HG02852 (cell line): ENCODE results near the gene GRK5.

Experiments
- ATAC-seq: cut with Tn5 transposase; IDR thresholded peaks from one replicate; pipeline ENCODE4 v1.9.1; 2021; ENCODE audit warnings: mild to moderate bottlenecking, moderate library complexity; ENCODE audit not compliant: unreplicated experiment

GRK5 gene

DNA sequence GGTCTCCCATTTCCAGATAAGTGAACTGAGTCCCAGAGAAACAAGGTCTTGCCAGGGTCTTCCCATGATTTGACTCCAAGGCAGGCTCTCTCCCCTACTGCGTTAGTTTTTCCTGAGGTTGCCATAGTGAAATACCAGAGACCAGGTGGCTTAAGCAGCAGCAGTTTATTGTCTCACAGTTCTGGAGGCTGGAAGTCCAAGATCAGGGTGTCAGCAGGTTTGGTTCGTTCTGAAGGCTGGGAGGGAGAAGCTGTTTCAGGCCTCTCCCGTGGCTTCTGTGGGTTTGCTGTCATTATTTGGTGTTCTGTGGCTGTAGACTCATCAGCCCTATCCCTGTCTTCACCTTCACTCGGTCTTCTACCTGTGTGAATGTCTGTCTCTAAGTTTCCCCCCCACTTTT, 129.9 kb downstream of the GRK5 start:
- no peak for ATAC-seq

DNA sequence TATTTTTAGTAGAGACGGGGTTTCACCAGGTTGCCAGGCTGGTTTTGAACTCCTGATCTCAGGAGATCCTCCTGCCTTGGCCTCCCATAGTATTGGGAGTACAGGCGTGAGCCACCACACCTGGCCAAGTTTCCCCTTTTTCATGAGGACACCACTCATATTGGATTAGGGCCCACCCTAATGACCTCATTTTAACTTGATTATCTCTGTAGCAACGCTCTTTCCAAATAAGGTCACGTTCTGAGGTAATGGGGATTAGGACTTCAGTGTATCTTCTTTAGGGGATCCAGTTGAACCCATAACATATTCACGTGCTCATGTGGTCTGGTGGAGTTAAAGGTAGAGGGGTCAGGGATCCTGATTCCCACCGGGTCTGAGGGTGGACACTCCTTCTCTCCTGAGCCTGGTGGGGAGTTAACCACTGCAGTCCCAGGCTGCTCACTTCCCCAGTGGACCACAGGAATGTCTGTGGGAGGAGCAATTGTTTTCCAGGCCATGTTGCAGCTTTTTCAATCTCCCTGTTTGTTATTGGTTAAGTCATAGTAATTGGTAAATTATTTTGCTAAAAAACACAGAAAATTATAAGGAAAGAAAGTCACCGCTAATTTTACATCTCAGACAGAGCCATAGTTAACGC, 130.5 kb downstream of the GRK5 start:
- no peak for ATAC-seq

DNA sequence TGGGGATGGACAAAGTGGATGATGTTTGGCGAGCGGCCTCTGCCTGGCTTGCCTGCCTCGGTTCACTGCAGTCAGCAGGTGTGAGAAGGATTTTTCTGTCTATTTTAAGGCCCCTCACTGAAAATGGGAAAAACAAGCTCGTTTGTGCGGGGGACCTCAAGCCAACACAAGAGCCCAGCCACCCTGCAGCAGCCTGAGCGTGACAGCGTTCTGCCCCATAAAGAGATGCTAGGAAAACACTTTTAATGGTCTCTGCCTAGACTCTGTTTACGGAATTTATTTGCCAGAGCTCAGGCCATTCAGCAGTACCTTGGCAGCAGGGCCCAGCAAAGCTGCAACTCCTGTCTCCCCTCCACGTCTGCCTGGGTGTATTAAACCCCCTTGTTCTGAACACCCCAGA, 131.7 kb downstream of the GRK5 start:
- no peak for ATAC-seq

DNA sequence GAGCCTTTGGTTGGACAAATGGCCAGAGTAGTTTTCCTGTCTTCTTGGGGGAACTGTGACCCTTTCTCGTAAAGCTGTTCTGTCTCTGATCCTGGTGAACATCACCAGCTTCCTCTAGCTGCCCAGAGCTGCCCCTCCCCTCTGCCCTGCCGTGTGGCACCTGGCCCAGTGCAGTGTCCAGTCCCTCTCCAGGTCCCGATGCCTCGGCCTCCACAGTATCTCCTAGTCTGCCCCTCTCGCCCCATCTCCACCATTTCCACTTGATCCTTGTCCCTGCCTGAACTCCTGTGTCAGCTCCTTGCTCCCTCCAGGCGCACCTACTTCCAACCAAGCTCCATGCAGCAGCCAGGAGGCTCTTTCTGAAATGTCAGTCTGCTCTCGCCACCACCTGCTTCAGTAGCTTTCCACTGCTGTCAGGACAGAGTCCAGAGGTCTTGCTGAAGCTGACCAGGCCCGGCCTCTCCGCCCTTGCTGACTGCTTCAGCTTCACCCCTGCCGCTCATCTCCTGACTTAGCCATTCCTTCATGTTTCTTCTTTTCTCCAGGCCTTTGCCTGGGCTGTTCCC, 133.6 kb downstream of the GRK5 start:
- ATAC-seq = no peak

DNA sequence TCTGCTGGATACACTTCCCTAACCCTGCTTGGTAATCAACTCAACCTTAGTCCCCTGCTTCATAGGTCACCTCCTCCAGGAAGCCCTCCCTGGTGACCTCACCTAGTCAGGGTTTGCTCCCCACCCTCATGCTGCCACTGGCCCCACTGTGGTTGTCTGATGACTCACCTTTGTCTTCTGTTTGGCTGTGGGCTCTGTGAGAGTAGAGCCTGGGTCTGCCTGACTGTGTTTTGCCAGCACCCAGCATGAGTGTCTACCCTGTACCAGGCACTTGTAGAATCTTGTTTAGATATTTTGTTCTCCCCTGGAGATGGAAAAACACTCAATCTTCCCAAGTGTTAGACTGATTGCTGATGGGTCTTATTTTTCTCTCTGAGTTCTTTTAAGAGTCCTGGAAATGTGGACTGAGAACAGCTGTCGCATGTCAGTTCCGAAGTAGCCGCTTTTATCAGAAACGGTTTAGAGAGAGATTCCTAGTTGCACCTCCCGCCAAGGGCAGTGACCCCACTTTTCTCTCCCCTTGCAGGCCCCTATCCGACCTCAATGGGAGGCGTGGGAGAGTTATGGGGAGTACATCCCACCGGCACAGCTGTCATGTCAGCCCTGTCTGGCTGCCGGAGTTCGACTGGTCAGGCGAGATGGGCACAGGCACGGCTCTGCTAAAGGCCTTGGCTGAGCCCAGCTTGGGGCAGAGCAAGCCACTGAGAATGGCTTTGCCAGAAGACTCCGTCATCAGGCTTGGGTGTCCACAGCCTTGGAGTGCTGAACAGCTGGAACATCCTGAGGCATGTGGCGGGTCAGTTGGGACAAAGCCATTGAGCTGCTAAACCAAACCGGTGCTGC, 134.3 kb downstream of the GRK5 start:
- no peak for ATAC-seq

DNA sequence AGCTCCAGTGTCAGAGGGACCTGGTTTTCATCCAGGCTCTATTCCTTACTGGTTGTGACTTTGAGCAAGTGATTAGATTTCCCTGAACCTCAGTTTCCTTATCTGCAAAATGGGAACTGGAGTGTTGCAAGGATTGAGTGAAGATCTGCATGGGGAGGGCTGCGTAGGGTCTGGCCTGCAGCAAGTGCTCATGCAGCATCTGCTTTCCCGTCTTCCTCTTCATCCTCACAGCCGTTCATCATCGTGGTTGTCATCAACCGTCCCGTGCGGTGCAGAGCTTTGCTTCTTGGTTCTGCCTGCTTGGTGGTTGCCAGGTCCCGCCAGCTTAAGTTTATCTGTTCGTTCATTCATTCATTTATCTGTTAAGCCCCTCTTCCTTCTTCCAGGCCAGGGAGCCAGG, 135.0 kb downstream of the GRK5 start:
- no peak for ATAC-seq

DNA sequence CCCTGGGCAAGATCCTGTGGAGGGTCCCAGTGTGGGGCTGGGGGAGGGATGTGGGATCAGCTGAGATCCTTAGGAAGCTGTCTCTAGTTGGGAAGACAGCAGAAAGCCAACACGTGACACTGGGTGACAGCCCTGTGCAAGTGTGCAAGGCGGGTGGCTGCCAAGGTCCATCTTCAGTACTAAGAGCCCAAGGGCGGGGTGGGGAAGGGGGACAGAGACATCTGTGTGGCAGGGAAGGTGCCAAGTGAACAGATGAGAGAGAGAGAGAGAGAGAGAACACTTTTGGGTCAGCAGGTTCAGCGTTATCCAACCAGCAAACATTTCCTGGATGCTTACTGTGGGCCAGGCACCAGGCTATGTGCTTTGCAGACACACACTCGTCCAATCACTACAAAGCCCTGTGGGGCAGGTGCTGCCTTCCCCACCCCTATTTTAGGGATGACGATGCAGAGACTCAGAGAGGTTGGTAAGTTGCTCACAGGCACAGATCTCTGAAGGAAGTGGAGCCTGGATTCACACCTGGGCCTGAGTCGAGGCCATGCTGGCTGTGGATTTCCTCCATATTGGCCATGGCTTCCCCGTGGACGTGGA, 135.7 kb downstream of the GRK5 start:
- no peak for ATAC-seq

DNA sequence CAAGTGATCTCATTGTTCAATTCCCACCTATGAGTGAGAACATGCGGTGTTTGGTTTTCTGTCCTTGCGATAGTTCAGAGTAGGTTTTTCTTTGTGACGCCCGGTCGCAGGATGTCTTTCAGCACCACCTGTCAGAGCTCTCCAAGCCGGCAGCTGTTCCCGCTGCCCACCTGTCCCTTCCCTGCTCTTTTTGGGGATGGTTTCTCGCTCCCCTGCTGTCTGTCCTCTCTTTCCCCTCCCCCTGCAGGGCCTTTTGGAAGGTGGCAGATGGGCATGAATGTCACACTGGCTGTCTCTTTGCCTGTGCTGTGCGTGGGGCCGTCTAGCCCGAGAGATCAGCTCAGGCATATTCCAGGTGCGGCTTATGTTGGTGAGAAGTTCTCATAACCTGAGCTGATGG, 137.0 kb downstream of the GRK5 start:
- ATAC-seq = no peak

DNA sequence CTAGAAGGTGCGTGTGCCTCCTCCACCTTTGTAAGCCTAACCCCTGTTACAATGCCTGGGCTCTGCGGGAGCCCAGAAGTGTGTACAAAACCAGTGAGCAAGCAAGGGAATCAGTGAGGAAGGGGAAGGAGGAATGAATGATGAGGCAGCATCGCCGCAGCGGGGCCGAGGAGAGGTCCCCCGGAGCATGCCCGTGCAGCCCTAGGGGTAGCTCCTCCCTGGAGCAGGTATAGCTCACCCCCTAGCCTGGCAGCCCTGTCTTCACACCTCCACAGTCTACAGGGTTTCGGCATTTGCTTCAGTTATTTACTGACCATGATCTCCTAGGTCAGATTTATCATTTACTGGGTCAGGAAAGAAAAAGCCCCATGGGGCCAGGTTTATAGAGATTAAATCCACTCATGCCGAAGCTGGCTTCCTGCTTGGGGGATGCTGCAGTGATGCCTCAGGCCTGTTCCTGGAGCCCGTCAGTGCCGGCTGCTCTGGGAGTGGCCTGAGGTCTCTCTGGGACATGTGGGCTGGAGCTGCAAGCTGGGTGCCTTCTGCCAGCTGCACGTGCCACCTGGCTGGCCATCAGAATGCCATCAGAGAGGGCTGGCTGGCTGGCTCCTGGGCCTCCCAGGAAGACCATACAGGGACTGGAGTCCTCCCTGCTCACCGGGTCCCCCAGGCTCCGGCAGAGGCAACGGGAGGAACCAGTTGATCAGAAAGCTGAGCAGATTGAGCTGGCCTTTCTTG, 138.9 kb downstream of the GRK5 start:
- no peak for ATAC-seq

DNA sequence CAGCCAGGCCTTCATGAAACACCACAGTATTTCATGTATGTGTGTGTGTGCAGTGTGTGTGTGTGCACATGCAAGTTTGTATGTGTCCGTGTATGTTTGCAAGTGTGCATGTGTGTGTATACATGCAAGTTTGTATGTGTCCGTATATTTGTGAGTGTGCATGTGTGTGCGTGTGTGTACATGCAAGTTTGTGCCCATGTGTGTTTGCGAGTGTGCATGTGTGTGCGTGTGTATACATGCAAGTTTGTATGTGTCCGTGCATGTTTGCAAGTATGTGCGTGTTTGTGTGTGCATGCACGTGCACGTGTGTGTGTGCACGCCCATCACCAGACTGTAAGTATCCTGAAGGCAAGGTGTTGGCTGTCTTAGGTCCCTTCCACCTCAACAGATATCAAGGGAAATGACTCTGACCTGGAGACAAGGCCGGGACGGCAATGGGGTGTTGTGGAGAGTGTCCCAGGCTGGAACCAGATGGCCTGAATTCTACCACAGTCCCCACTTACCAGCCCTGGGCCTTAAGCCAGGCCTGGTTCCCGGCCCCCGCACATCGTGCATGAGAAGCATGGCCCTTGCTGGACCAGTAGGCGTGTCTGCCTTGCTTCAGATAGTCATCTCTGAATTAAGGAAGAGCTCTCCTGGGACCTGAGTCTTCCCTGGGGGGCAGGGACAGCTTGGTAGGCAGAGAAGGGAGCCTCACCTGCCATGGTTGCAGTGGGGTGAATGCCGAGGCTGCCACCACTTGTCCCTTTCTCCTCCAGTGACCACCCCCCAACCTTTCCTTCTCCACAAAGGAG, 140.0 kb downstream of the GRK5 start:
- no peak for ATAC-seq

DNA sequence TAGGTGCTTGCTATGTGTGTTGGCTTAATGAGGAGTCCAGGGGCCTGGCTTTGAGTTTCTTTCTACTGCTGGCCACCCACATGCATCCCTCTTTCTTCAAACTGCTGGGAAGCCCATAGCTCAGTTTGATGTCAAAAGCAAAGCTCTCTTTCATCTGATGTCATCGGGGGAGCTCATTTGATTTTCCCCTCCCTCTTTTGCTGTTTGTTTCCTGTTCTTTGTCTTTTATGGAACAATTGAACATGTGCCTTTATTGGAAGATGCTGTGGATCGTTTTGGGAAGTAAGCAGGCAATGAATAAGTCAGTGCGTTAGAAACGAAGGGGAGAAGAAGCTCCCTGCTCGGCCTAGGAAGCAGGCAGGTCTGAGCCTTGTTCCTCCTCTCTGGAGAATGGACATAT, 140.7 kb downstream of the GRK5 start:
- ATAC-seq = no peak

DNA sequence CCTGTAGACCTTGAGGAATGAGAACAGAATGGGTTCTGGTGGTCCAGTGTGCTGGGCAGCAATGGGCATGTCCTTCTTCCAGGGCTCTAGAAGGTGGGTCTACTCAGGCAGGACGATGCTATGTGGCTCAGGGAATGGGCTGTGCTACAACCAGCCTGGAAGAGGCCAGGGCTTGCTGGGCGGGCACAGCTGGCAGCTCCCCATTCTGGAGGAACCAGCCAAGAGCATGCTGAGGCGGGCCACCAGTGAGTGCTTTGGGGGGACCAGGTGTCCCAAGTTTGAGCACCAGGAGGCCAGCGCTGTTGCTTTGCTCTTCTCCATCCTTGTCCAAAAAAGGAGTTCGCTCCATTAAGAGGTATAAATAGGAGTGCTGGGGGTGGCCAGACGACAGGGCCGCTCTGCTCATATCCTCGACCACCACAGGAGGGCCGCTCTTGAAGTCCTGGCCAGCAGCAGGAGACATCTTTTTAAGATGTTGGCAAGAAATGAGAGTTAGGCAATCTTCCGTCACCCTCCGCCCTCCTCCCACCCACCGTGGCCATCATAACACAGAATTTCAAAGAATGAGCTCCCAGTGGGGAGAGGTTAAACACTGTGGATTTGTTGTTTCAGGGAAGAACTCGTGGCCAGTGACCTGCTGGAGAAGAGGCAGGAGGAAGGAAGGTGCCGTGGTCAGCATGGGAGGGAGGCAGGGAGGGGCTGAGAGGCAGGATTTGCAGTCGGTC, 141.3 kb downstream of the GRK5 start:
- ATAC-seq = no peak

DNA sequence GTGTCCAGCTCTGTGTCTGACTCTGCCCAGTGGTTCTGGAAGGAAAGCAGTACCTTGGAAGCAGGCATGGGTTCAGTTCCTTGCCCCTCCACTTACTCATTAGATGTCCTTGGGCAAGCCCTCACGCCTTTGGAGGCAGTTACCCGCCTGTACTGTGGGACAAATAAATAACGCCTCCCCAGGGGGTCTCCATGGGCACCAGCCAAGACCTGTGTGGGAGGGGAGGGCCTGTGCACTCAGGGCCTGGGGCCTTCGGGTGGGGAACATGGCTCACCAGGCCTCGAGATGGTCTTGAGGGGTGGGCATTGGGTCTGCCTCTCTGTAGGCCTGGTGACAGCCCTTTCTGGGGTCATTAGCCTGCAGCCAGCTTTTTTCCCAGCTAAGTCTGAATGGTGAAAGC, 142.0 kb downstream of the GRK5 start:
- ATAC-seq = no peak

DNA sequence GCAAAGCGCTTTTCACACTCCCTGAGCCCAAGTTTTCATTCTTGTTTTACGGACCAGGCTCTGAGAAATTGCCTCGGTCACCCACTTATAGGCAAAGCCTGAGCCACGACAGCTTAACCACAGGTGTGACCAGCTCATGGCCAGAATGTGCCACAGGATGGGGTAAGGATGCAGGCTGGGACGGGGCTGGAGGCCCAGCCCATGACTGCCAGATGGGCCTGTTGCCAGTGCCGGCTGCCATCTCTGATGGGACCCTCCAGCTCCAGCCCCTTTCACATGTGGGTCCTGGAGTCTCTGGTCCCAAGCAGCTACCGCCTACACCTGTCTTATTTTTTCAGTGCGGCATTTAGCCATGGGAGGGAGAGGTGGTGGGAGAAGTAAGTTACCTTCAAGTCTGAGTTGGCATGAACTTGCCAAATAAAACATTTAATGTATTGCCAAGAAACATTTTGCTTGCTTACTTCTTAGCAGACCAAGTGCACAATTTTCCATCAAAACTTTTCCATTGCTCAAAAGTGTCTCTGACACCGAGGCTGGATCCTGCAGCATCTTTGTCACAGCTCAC, 142.6 kb downstream of the GRK5 start:
- no peak for ATAC-seq

DNA sequence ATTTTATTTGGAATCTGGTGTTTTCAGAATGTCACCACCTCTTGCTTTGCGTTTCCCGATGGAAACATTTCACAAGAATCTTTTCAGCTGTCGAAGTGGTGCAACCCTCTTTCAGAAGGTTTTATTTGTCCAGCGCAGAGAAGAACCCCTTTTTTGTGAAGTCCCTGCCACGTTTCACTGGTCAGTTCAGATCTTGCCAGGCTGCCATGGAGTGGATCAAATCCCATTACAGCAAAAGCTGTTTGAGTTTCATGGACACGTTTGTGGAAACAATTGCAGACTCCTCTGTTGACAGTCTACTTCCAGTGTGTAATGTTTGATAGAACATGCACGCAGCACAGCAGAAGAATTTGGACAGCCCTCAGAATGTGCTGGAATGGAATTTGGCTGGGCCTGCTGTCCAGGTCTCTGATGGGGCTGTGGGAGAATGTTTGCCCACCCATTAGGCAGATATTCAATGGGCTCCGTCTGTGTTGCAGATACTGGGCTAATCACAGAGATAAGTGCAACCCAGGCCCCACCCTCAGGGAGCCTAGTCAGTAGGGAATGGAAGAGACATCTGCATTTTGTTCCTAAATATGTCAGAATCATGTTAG, 143.2 kb downstream of the GRK5 start:
- ATAC-seq = no peak

DNA sequence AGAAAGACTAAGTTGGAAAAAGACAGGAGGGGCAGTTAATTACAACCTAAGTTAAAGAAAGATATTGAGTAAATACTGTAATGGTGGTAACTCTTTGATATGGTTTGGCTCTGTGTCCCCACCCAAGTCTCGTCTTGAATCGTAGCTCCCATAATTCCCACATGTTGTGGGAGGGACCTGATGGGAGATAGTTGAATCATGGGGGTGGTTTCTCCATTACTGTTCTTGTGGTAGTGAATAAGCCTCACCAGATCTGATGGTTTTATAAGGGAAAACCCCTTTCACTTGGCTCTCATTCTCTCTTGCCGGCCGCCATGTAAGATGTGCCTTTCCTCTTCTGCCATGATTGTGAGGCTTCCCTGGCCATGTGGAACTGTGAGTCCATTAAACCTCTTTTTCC, 143.8 kb downstream of the GRK5 start:
- ATAC-seq = no peak

DNA sequence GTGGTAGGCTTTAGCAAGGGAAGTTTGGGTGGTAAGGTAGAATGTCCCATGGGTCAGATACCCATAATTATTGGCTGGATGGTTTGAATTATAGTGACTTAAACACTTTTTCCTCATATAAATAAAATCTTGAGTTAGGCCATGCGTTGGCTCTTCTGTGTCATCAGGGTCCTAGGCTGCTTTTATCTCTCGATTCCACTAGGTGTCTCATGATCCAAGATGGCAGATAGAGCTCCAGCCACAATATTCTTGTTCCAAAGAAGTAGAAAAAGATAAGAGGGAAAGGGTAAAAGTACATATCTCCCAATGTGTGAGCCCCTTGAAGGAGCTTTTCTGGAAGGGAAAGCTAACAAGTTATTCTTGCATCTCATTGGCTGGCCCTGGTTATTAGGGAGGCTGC, 144.7 kb downstream of the GRK5 start:
- ATAC-seq = no peak

DNA sequence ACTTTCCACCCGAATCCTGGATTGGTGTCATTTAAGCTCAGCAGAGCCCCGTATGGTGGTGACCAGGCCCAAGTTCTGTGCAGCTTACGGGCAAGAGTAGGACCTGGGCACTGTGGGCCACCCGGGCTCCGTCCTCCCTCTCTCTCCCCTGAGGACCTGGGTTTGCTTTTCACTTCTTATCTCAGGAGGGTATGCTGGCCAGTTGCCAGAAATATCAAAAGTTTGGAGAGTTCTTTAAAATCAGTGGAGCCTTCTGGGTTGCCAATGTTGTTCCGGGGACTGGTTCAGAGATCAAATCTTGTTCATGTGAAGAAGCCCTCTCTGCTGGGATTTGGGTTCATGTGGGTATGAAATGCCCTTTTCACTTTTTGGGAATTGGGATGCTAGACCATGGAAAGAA, 145.4 kb downstream of the GRK5 start:
- no peak for ATAC-seq

DNA sequence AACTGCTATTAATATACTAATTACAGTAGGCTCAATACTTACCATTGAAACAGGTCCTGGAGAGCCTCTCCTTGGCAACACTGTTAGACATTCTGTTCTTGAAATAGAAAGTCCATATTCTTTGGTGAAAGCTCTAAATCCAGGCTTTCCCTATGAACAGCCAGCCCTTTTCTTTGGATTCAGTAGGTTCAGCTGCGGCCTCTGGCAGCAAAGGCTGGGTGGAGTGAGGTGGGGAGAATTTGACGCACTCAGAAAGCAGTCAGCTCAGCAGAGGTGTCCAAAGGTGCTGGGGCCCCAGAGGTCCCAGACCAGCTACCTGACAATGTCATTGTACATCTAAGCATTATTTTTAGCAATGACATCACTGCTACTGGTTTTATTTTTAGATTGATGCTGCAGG, 146.1 kb downstream of the GRK5 start:
- ATAC-seq = no peak
